HG03280 (cell line): ENCODE data around the gene SUCLG1.
"Not testable (repeated sequence)": the region's sequence is repeated elsewhere in the genome, so short reads cannot be mapped to it uniquely, and the experiment has no call there.

ENCODE experiments used
- ATAC-seq: cut with Tn5 transposase; IDR thresholded peaks from one replicate; pipeline ENCODE4 v1.9.1; 2021; ENCODE audit warnings: mild to moderate bottlenecking, moderate library complexity; ENCODE audit not compliant: unreplicated experiment

The SUCLG1 gene

GRCh38 chr2:84424152-84424551, 34.9 kb downstream of the SUCLG1 start:
- no peak for ATAC-seq

GRCh38 chr2:84421791-84422190, 37.3 kb downstream of the SUCLG1 start:
- no peak for ATAC-seq

GRCh38 chr2:84421197-84421596, 37.9 kb downstream of the SUCLG1 start:
- ATAC-seq = no peak

- no peak for ATAC-seq
Measured at GRCh38 chr2:84417453-84418145, 41.5 kb downstream of the SUCLG1 start.

GRCh38 chr2:84409531-84409930, 49.5 kb downstream of the SUCLG1 start:
- ATAC-seq = no peak

- not testable (repeated sequence) for ATAC-seq
Measured at GRCh38 chr2:84402111-84402510, 57.0 kb downstream of the SUCLG1 start.

- ATAC-seq = not testable (repeated sequence)
Measured at GRCh38 chr2:84399839-84400238, 59.2 kb downstream of the SUCLG1 start.

- no peak for ATAC-seq
Measured at GRCh38 chr2:84395820-84396219, 63.3 kb downstream of the SUCLG1 start.

GRCh38 chr2:84394628-84395027, 64.5 kb downstream of the SUCLG1 start:
- no peak for ATAC-seq

- ATAC-seq = no peak
Measured at GRCh38 chr2:84393829-84394228, 65.3 kb downstream of the SUCLG1 start.

GRCh38 chr2:84389794-84390193, 69.3 kb downstream of the SUCLG1 start:
- ATAC-seq = no peak

- ATAC-seq = no peak
Measured at GRCh38 chr2:84388921-84389490, 70.1 kb downstream of the SUCLG1 start.

- no peak for ATAC-seq
Measured at GRCh38 chr2:84388133-84388532, 70.9 kb downstream of the SUCLG1 start.

- no peak for ATAC-seq
Measured at GRCh38 chr2:84386336-84387040, 72.6 kb downstream of the SUCLG1 start.

- ATAC-seq = no peak
Measured at GRCh38 chr2:84383271-84383670, 75.8 kb downstream of the SUCLG1 start.

- no peak for ATAC-seq
Measured at GRCh38 chr2:84380875-84381274, 78.2 kb downstream of the SUCLG1 start.

GRCh38 chr2:84378960-84379359, 80.1 kb downstream of the SUCLG1 start:
- no peak for ATAC-seq

GRCh38 chr2:84375020-84375419, 84.1 kb downstream of the SUCLG1 start:
- ATAC-seq = no peak

- ATAC-seq = no peak
Measured at GRCh38 chr2:84373866-84374265, 85.2 kb downstream of the SUCLG1 start.
